SU-DHL-6 (cell line): ENCODE data around the gene SPNS3.

Experiments used
- EZH2phosphoT487 ChIP-seq: fragments of 200-600 bp; sonication (generic), shearing (Covaris generic); conservative IDR thresholded peaks from 2 replicates; pipeline ENCODE4 v1.6.1; 2018; ENCODE audit warnings: mild to moderate bottlenecking, antibody characterized with exemption, low read length, moderate library complexity, mixed read lengths
- TF ChIP-seq, protein P1 (sequence below): fragments of 200-600 bp; sonication (generic); IDR thresholded peaks from one replicate; pipeline ENCODE4 v1.5.1; 2017; ENCODE audit warnings: antibody characterized with exemption, mild to moderate bottlenecking, low read length, moderate library complexity; ENCODE audit not compliant: insufficient read depth, poor library complexity, severe bottlenecking

DNA sequence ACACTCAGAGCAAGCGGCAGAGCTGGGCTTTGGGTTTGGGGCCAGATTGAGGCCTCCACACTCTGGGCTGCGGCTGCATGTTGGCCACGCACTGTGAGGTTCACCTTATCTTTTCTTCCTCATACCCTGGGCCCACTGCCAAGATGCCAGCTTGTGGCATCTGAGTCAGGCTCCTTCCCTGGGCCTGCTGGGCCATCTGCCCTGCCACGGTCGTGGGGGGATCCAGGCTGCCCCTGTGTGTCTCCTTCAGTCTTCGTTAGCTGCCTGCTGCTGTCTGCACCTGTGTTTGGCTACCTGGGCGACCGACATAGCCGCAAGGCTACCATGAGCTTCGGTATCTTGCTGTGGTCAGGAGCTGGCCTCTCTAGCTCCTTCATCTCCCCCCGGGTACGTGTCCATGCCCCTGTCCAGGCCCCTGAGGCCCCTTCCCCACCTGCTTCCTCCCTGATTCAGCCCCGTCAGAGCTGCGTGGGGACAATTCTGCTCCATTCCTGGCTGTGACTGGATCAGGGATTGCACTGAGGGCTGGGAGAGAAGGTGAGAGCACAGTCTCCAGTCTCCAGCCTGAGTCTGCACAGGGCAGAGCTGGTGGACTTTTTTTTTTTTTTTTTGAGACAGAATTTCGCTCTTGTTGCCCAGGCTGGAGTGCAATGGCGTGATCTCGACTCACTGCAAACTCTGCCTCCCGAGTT, 11.2 kb downstream of the SPNS3 start:
- TF ChIP-seq, protein P1, sequence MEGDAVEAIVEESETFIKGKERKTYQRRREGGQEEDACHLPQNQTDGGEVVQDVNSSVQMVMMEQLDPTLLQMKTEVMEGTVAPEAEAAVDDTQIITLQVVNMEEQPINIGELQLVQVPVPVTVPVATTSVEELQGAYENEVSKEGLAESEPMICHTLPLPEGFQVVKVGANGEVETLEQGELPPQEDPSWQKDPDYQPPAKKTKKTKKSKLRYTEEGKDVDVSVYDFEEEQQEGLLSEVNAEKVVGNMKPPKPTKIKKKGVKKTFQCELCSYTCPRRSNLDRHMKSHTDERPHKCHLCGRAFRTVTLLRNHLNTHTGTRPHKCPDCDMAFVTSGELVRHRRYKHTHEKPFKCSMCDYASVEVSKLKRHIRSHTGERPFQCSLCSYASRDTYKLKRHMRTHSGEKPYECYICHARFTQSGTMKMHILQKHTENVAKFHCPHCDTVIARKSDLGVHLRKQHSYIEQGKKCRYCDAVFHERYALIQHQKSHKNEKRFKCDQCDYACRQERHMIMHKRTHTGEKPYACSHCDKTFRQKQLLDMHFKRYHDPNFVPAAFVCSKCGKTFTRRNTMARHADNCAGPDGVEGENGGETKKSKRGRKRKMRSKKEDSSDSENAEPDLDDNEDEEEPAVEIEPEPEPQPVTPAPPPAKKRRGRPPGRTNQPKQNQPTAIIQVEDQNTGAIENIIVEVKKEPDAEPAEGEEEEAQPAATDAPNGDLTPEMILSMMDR: no peak
- TF ChIP-seq EZH2phosphoT487: no peak
